GM15510 (cell line): ENCODE data around the gene AZIN2.

Experiments
- POLR2A ChIP-seq: IDR thresholded peaks from 3 replicates; pipeline ENCODE4 v1.6.1; 2011; ENCODE audit warnings: borderline replicate concordance; ENCODE audit not compliant: insufficient read length; ENCODE audit errors: extremely low read depth

Gene AZIN2

GRCh38 chr1:33151116-33151515 lies 70.2 kb downstream of the AZIN2 start:
- no peak for TF ChIP-seq POLR2A

GRCh38 chr1:33152685-33153432 lies 71.9 kb downstream of the AZIN2 start:
- no peak for TF ChIP-seq POLR2A

- no peak for TF ChIP-seq POLR2A
Measured at GRCh38 chr1:33153650-33154049, 72.7 kb downstream of the AZIN2 start.

- TF ChIP-seq POLR2A: no peak
Measured at GRCh38 chr1:33155877-33156538, 75.1 kb downstream of the AZIN2 start.

DNA sequence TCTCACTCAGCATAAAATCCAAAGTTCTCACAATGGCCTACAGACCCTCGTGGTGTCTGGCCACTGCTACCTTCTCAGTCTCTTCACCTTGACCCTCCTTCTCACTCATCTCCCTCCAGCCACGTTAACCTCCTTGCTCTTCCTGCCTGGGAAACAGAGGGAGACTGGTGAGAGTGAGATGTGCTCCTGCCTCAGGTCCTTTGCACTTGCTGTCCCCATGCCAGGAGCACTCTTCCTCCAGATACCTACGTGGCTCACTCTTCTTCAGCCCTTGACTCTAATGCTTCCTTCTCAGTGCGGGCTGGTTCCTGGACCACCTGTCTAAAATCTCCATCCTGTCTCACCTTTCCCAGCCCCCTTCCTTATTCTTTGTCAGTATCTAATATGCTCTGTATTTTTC lies 76.2 kb downstream of the AZIN2 start:
- no peak for TF ChIP-seq POLR2A

- no peak for TF ChIP-seq POLR2A
Measured at GRCh38 chr1:33158366-33158765, 77.4 kb downstream of the AZIN2 start.

DNA sequence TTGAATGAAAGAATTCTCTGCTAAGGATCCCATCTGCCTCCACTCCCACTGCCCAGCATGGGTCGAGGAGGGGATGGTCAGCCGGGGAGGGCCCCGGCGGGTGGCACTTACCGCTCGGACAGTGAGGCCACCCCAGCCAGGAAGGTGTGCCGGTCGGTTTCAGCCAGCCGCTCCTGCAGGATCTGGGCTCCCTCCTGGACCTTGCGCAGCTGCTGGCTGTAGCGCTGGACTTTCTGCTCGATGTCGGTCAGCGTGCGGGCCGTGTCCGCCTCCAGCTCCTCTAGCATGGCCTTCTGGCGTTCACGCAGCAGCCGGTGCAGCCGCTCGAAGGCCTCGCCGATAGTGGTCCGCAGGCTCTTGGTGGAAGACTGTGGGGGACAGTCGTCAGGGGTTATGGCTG lies 78.6 kb downstream of the AZIN2 start:
- TF ChIP-seq POLR2A: no peak

DNA sequence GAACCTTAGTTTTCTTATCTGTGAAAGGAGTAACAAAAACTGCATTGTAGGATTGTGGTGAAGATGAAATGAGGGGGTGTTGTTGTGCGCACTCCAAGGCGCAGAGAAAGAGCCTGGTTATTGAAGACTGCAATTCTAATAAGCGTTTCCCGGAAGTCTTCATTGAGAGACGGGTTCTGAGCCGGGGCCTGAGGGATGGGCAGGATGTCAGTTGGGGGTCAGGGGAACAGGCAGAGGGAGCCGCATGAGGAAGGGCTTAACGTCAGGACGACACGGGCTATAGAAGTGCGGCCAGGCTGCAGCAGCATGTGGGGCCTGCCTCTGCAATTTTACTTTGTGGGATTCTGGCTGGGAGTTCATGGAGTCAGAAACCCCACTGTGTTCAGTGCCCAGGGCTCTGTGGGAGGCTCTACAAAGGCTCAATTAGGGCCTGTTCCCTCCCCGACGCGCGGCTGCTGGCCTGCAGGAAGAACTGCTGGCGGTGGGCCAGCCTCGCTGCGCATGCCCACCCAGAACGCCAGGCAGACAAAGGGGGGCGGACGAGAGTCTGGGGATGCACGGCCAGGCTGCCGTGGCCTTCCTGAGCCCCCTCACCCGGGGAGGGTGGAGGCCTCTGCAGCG lies 80.2 kb downstream of the AZIN2 start:
- TF ChIP-seq POLR2A: no peak

DNA sequence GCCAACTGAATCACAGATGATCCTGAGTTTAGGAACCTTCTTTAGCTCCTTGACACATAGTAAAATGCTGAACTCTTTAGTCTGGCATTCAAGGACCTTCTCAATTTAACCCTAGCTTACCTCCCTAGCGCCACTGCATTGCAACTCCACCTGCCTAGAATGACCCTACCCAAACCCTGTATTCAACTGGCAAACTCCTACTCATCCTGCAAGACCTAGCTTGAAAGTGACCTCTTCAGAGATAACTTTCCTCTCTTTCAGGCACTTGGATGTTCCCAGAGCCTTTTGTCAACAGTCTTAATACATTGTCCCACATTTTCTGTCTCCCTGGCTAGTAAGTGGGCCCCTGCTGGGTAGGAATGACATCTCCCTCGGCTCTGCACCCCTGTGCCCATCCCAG lies 81.2 kb downstream of the AZIN2 start:
- no peak for TF ChIP-seq POLR2A

DNA sequence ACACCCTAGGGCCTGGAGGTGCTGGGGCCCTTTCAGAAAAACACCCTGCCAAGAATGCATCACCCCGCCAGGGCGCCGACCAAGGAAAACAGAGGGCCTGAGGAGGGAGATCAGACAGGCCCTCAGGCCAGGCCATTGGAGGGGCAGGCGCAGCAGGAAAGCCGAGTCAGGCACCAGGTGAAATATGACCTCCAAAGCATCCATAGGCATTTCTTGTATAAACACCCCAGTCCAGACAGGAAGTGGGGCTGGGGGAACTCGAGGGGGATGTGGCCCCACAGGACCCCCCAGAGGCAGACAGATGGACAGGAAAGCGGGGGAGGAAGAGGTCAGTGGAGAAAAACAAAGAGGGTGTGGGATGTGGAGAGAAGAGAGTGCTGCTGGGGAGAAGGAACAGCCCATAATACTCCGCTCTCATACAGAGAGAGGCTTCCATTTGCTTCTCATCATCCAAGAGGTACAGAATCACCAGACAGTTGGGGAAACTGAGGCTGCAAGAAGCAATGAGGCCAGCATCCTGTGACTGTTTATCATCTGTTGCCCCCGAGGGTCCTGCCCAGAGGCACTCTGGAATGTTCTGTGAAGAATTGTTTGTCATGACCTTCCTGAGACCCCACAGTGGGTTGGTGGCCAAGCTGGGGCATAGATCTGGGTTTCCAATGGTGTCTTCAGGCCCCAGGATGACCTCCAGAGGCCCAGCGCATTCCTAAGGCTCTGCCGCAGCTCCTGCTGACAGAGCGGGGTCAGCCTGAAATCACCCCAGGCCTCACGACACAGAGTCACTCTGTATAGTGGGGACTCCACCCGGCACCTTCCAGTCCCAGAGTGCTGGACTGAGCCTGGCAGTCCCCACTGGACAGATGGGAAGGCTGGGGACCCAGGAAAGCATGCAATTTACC lies 82.9 kb downstream of the AZIN2 start:
- TF ChIP-seq POLR2A: no peak

DNA sequence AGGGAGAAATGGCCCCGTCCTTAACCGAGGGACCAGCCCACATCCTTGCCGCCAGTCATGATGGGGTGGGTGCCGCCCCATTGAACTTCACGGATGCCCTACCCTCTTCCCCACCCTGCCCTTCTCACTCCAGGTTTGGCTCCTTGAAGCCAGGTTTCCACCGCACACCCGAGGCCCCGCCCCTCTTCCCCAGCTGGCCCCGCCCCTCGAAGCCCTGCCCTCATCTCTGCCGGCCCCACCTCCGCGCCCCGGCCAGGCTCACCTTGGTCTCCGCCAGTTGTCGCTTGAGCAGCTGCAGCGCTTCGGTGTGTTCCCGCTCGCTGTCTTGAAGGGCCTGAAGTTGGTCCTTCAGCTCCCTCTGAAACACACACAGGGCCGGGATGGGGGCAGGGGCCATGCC lies 84.3 kb downstream of the AZIN2 start:
- no peak for TF ChIP-seq POLR2A

GRCh38 chr1:33165809-33166208 lies 84.9 kb downstream of the AZIN2 start:
- no peak for TF ChIP-seq POLR2A

- no peak for TF ChIP-seq POLR2A
Measured at GRCh38 chr1:33167650-33168447, 86.9 kb downstream of the AZIN2 start.
